ENCODE measurements around the gene SQSTM1.

Gene SQSTM1

DNA sequence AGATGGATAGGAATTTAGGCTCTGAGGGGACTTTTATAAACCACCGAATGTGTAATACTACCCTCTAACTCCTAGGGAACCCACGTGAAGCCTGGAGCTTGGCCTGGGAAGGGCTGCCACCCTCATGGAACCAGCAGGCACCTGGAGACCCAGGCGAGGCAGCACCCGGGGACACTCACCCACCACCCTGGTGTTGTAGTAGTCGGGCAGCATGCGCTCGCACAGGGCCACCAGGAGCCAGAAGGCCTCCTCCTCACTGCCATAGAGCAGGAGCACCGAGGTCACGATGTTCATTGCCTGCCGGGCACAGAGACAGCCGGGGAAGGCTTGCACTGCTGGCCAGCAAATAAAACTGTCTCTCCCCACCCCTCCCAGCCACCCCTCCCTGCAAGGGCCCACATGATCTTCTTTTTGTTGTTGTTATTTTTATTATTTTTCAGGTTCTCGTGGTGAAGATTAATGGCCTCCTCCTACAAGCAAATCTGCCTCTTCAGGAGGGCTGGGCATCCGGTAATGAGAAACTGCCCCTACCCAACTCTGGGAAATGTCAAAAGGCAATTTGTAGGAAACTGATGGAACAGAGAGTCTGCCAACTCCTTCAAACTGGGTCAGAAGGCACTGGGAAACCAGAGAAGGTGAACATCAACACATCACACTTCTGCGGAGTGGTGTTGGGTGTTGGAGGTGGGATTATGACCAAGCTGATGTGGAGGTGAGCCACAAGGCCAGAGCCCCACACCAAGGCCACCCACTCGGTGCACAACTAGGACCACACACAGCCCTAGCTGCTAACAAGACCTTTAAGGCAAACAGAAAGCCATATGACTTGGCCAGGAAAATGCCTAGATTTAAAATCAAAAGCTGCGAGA is 55.3 kb downstream of the SQSTM1 start:
- ATAC-seq, result no peak

DNA sequence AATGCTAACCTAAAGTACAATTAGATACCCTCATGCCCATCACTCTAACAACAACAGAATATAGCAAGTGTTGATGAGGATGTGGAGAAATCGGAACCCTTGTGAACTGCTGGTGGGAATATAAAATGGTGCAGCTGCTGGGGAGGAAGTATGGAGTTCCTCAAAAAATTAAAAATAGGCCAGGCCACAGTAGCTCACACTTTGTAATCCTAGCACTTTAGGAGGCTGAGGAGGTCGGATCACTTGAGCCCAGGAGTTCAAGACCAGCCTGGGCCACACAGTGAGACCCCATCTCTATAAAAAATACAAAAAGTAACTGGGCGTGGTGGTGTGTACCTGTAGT is 55.9 kb downstream of the SQSTM1 start:
- ATAC-seq, result no peak

GRCh38 chr5:179878222-179879002 is 57.7 kb downstream of the SQSTM1 start:
- ATAC-seq, result peak in 1 of 2 donors; percentile 10

- no peak for ATAC-seq
Measured at GRCh38 chr5:179879003-179879689, 58.4 kb downstream of the SQSTM1 start.

- no peak for ATAC-seq
Measured at GRCh38 chr5:179879690-179880010, 58.9 kb downstream of the SQSTM1 start.

DNA sequence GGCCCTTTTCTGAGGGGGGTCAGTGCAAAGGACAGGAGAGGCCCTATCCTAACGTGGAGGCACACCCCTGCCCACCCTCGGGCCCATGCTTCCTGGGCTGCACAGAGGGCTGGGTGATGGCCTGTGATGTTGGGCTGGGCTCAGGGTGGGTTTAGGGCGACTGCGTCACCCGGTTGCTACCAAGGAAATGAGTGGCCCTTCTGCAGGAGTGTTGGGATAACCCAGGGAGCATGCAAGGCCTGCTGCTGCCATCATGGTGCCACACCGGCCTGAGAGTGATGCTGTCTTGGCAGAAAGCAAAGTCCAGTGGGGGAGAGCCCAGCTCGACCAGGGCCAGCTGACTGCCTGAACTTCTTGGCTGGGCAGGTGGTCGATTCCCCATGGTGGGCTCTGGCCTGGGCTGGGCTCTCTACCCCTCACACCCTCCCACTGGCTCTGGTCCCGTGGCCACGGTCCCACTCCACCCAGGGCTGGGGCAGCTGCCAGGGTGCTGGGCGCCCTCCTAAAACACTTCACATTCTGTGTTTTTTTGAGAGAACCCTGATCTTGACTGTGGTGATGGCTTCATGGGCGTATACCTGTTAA is 59.5 kb downstream of the SQSTM1 start:
- ATAC-seq, result no peak

DNA sequence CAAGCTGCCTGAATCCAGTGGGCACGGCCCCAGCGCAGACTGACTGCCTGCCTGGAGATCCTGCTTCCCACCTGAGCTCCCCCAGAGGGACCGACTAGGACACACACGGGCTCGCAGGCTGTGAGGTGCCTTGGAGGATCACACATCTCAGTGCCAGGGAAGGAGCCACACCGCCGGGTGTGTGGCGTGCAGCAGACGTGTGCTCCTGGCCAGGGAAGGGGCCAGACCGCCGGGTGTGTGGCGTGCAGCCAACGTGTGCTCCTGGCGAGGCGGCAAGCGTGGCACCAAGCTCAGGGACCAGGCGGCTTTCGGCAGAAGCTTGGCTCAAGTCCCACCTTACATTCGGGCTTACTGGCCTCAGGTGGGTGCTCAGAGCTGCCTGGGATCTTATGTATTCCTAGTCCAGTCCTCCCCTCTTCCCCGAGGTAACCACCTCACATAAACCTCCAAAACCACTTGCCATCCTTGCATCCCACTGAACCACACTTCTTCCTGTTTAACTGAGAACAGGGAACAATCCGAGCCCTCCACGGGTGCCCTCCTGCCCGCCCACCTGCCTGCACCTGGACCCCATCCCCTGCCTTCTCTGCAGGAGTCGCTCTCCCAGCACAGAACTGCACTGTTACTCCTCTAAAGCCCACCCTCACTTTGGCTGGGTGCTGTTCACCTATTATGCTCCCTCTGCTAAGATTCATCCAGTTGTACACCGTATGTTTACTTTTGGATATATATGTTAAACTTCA is 60.3 kb downstream of the SQSTM1 start:
- no peak for ATAC-seq

DNA sequence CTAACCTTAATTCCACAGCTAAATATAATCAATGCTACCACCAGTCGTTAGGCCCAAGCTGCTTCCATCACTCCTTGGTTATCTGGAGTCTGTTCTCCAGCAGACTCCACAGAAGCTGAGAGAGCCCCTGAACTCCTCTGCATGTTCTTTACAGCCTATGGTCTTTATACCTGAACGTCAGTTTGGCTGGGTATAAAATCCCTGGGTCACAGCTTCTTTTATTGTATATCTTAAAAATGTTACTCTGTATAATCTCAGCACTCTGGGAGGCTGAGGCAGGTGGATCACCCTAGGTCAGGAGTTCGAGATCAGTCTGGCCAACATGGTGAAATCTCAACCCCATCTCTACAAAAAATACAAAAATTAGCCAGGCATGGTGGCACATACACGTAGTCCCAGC is 61.6 kb downstream of the SQSTM1 start:
- ATAC-seq, result no peak

DNA sequence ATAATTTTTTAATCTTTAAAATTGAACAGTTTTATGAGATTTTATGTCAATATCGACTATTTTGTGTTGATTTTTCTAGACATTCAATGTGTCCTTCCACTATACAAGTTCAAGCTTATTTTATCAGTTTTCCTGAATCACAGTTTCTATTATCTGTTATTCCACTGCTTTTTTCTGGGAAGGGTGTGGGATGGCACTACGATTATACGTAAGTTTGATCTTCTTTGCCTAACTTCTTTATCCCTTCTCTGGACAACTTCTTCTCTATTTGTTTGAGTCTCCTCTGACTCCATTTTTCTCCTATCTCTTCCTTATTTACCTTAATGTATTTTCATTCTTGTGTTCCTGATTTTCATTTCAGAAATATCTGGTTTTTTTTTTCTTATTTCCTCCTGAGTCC is 62.5 kb downstream of the SQSTM1 start:
- no peak for ATAC-seq

- ATAC-seq, result no peak
Measured at GRCh38 chr5:179885491-179886090, 64.9 kb downstream of the SQSTM1 start.

- ATAC-seq, result no peak
Measured at GRCh38 chr5:179886190-179886911, 65.6 kb downstream of the SQSTM1 start.

GRCh38 chr5:179887095-179887494 is 66.4 kb downstream of the SQSTM1 start:
- no peak for ATAC-seq
